HCT116 (cell line): ENCODE data around the gene BRICD5. TPM values are rescaled to one million over a fixed set of nuclear protein-coding genes. Genes with fewer than 3 reads are reported as not detected.

Experiments
- ATAC-seq: fragments of 200-7000 bp; cut with Tn5 transposase; 2 replicates; pipeline ENCODE4 v1.9.1; 2020; ENCODE audit warnings: mild to moderate bottlenecking, moderate library complexity
- BruUV-seq: library from RNA; stranded (reverse); fragments of 400-500 nt; replicated peaks from 2 replicates; lab custom pipeline; 2021; lab: Mats Ljungman, UMichigan
- CTCF ChIA-PET: fragments of 300-600 bp; sonication (Branson Sonifier 250); formaldehyde crosslinking; loops from one replicate; lab custom pipeline; 2021; ENCODE audit warnings: antibody characterized with exemption; lab: Charles Lee
- POLR2A ChIA-PET: fragments of 300-600, 350-600 bp; sonication (Branson Sonifier 250); formaldehyde crosslinking; loops from one replicate; lab custom pipeline; 2021; ENCODE audit warnings: antibody characterized with exemption; lab: Charles Lee
- RAD21 ChIA-PET, 2 experiments: fragments of 300-600 bp; sonication (Branson Sonifier 250); formaldehyde crosslinking; loops; one replicate each; lab custom pipeline; 2023; ENCODE audit warnings: low total read pairs in 2 of 2; ENCODE audit not compliant: uncharacterized antibody in 2 of 2, unreplicated experiment in 2 of 2, low non-redundant PET in 1 of 2; lab: Charles Lee
- DNase-seq: peaks from one replicate; pipeline ENCODE4 v3.0.0-alpha.2; 2010; ENCODE audit warnings: low read depth, low spot score
- H2AFZ ChIP-seq: fragments of 200-600 bp; shearing (Covaris generic), sonication (generic); 2 replicates; pipeline ENCODE4 v1.6.1; 2017; ENCODE audit warnings: low read depth, mixed run types, mixed read lengths, antibody characterized with exemption, low read length; ENCODE audit not compliant: poor library complexity, severe bottlenecking
- H3K27ac ChIP-seq: 2 replicates; pipeline ENCODE4 v1.5.1; 2012; ENCODE audit warnings: low read depth, low read length
- H3K27me3 ChIP-seq: fragments of 200-600 bp; sonication (generic); 2 replicates; pipeline ENCODE4 v1.6.1; 2016; ENCODE audit warnings: mixed run types, low read length, mixed read lengths; ENCODE audit not compliant: insufficient read depth
- H3K36me3 ChIP-seq, 2 experiments: fragments of 200-500 bp in 1 of 2; fragments of 200-600 bp in 1 of 2; sonication (Bioruptor generic) in 1 of 2; sonication (generic) in 1 of 2; 2 replicates each; pipeline versions ENCODE4 v1.5.1 to v1.6.1; 2014 to 2016; ENCODE audit warnings: low read length in 2 of 2, inconsistent platforms in 1 of 2, mixed read lengths in 1 of 2, mixed run types in 1 of 2; ENCODE audit not compliant: insufficient read depth in 2 of 2, control insufficient read depth in 1 of 2
- H3K4me1 ChIP-seq, 2 experiments: fragments of 200-600 bp in 1 of 2; sonication (generic) in 1 of 2; 2 replicates each; pipeline versions ENCODE4 v1.5.1 to v1.6.1; 2012 to 2017; ENCODE audit warnings: low read length in 2 of 2, inconsistent platforms in 1 of 2, mild to moderate bottlenecking in 1 of 2, mixed read lengths in 1 of 2, mixed run types in 1 of 2, moderate library complexity in 1 of 2; ENCODE audit not compliant: insufficient read depth in 2 of 2, control insufficient read depth in 1 of 2
- H3K4me2 ChIP-seq: fragments of 200-600 bp; sonication (generic); 2 replicates; pipeline ENCODE4 v1.6.1; 2017; ENCODE audit warnings: mixed run types, low read length, mixed read lengths
- H3K4me3 ChIP-seq, 2 experiments: fragments of 200-600 bp in 1 of 2; sonication (generic) in 1 of 2; replicated peaks in 1 of 2; 2 replicates each; pipeline ENCODE4 v1.5.1; 2011 to 2016; ENCODE audit warnings: low read length in 2 of 2, control low read depth in 1 of 2, low read depth in 1 of 2, mild to moderate bottlenecking in 1 of 2, mixed read lengths in 1 of 2, mixed run types in 1 of 2
- H3K79me2 ChIP-seq: fragments of 200-600 bp; sonication (generic); 2 replicates; pipeline ENCODE4 v1.6.1; 2017; ENCODE audit warnings: mild to moderate bottlenecking, mixed run types, low read length, moderate library complexity, mixed read lengths; ENCODE audit not compliant: insufficient read depth
- H3K9ac ChIP-seq: fragments of 200-600 bp; sonication (generic); 2 replicates; pipeline ENCODE4 v1.6.1; 2016; ENCODE audit warnings: low read length, mixed read lengths
- H3K9me2 ChIP-seq: fragments of 200-600 bp; sonication (generic), shearing (Covaris generic); 2 replicates; pipeline ENCODE4 v1.6.1; 2017; ENCODE audit warnings: mixed run types, mild to moderate bottlenecking, moderate library complexity; ENCODE audit not compliant: insufficient read depth
- H3K9me3 ChIP-seq, 2 experiments: fragments of 200-500 bp in 1 of 2; fragments of 200-600 bp in 1 of 2; sonication (Bioruptor generic) in 1 of 2; sonication (generic) in 1 of 2; 2 replicates each; pipeline ENCODE4 v1.6.1; 2014 to 2017; ENCODE audit warnings: low read length in 2 of 2, mixed read lengths in 2 of 2, inconsistent platforms in 1 of 2, low read depth in 1 of 2, mild to moderate bottlenecking in 1 of 2, mixed run types in 1 of 2, moderate library complexity in 1 of 2; ENCODE audit not compliant: control insufficient read depth in 1 of 2, insufficient read depth in 1 of 2
- H4K20me1 ChIP-seq: fragments of 200-600 bp; sonication (generic), shearing (Covaris generic); 2 replicates; pipeline ENCODE4 v1.6.1; 2017; ENCODE audit warnings: mixed run types, mild to moderate bottlenecking, moderate library complexity; ENCODE audit not compliant: insufficient read depth
- CBX3 ChIP-seq: IDR thresholded peaks from 2 replicates; pipeline ENCODE4 v1.6.1; 2012; ENCODE audit warnings: low read depth
- EGR1 ChIP-seq: IDR thresholded peaks from 2 replicates; pipeline ENCODE4 v1.6.1; 2012; ENCODE audit warnings: low read depth
- ELF1 ChIP-seq: IDR thresholded peaks from 2 replicates; pipeline ENCODE4 v1.6.1; 2012; ENCODE audit warnings: low read depth, borderline replicate concordance
- EZH2 ChIP-seq: fragments of 200-600 bp; sonication (generic); IDR thresholded peaks from 2 replicates; pipeline ENCODE4 v1.6.1; 2017; ENCODE audit warnings: antibody characterized with exemption, mixed run types
- POLR2A ChIP-seq: IDR thresholded peaks from 2 replicates; pipeline ENCODE4 v1.7.0; 2011; ENCODE audit warnings: borderline replicate concordance; ENCODE audit not compliant: insufficient read depth, insufficient read length; ENCODE audit errors: extremely low read depth
- POLR2AphosphoS5 ChIP-seq: IDR thresholded peaks from 2 replicates; pipeline ENCODE4 v1.6.1; 2011; ENCODE audit warnings: mild to moderate bottlenecking, low read depth, low read length, moderate library complexity
- RAD21 ChIP-seq: IDR thresholded peaks from 2 replicates; pipeline ENCODE4 v1.6.1; 2012; ENCODE audit warnings: low read depth, mild to moderate bottlenecking
- TCF7L2 ChIP-seq: IDR thresholded peaks from 2 replicates; pipeline ENCODE4 v1.7.0; 2011; ENCODE audit warnings: borderline replicate concordance, inconsistent platforms; ENCODE audit not compliant: insufficient read depth, insufficient read length; ENCODE audit errors: extremely low read depth
- YY1 ChIP-seq: IDR thresholded peaks from 2 replicates; pipeline ENCODE4 v1.6.1; 2011; ENCODE audit warnings: low read length, low read depth, moderate library complexity, mild to moderate bottlenecking; ENCODE audit not compliant: insufficient replicate concordance; ENCODE audit errors: extremely low read depth
- ZFX ChIP-seq: fragments of 450-650 bp; IDR thresholded peaks from 2 replicates; pipeline ENCODE4 v1.6.1; 2017
- intact Hi-C: fragments of 100-400 bp; cut with micrococcal nuclease; formaldehyde crosslinking; loops from 2 replicates; pipeline ENCODE4 v1.10.0; 2022
- total RNA-seq: library from RNA; stranded (reverse); gene quantifications from one replicate; pipeline ENCODE4 v1.2.1, GENCODE V29; 2021; ENCODE audit not compliant: unreplicated experiment
- TF ChIP-seq, protein P1 (sequence below): IDR thresholded peaks from 2 replicates; pipeline ENCODE4 v1.6.1; 2012
- TF ChIP-seq, protein P2 (sequence below), 3 experiments: fragments of 200-600 bp in 1 of 3; sonication (generic) in 1 of 3; IDR thresholded peaks in 2 of 3; conservative IDR thresholded peaks in 1 of 3; 2 replicates each; pipeline ENCODE4 v1.5.1; 2012 to 2017; ENCODE audit warnings: low read depth in 2 of 3, low read length in 2 of 3, antibody characterized with exemption in 1 of 3, borderline replicate concordance in 1 of 3, control low read depth in 1 of 3, mild to moderate bottlenecking in 1 of 3, mixed read lengths in 1 of 3, mixed run types in 1 of 3, moderate library complexity in 1 of 3; ENCODE audit not compliant: insufficient read depth in 1 of 3
- TF ChIP-seq, protein P3 (sequence below): IDR thresholded peaks from 2 replicates; pipeline ENCODE4 v1.6.1; 2012

BRICD5 gene
- total RNA-seq, 1 experiment from 2014 or later = 9.8 TPM

GRCh38 chr16:2244926-2245795, 34.5 kb upstream of the BRICD5 start:
- Histone ChIP-seq H3K9me3 (no peaks in the 10 kb centered on the region), H3K4me2 (no peak overlapping the region), H3K9ac (no peak overlapping the region), H3K36me3 (peaks cover 21 to 48% of the 10 kb centered on the region in 2 experiments; a peak in 3 of 4 replicates), H2AFZ (no peak overlapping the region), H3K9me2 (no peaks in the 10 kb centered on the region), H3K79me2 (peaks cover 70% of the 10 kb centered on the region), H3K4me1 (peaks cover 5 to 15% of the 10 kb centered on the region in 2 experiments), H3K27me3 (no peaks in the 10 kb centered on the region), H4K20me1 (no peaks in the 10 kb centered on the region), H3K4me3 (no peak overlapping the region), H3K27ac (peak overlapping the region; percentile 25; the same call in 1 of the 2 replicates)
- no TSS peak for BruUV-seq
- ATAC-seq (no peak), DNase-seq (no peak)
- ChIA-PET RAD21 (no interaction called here), POLR2A (no interaction called here), CTCF (no interaction called here)
- intact Hi-C loops = no loop called here
- TF ChIP-seq POLR2AphosphoS5 (0 out of 2 replicates have a peak, but pooled peaks have one; percentile 1), ELF1 (no peak)

DNA sequence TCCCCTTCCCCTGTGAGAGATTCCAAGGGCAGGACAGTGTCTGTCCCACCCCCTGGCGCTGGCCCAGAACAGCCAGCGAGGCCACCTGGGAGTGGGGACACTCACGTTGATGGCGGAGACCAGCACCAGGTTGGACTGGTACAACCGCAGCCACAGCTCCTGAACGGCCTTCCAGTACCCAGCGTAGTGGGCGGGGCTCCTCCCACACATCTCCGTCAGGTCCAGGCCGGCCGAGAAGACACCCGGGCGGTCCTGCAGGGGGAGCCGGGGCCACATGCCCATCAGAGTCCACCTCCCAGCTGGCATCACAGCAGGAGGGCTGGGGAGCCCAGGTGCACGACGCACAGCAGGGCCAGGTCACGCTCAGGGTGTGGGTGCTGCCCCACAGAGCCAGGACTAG, 33.6 kb upstream of the BRICD5 start:
- no peaks in the 10 kb centered on the region for H3K9me3 ChIP-seq
- H3K79me2 ChIP-seq = peaks cover 62% of the 10 kb centered on the region
- peak overlapping the region; percentile 25; the same call in 1 of the 2 replicates for H3K27ac ChIP-seq
- H3K36me3 ChIP-seq = peaks cover 21 to 47% of the 10 kb centered on the region in 2 experiments; a peak in 3 of 4 replicates
- ATAC-seq (peak; percentile 52), DNase-seq (no peak)
- ChIA-PET CTCF (no interaction called here), POLR2A (no interaction called here), RAD21 (no interaction called here)
- intact Hi-C loops = no loop called here
- peaks cover 0 to 13% of the 10 kb centered on the region in 2 experiments; a peak in 2 of 4 replicates for H3K4me1 ChIP-seq
- H3K9me2 ChIP-seq = no peaks in the 10 kb centered on the region
- H2AFZ ChIP-seq = no peak overlapping the region
- H3K27me3 ChIP-seq = no peaks in the 10 kb centered on the region
- no peak overlapping the region for H3K4me3 ChIP-seq
- TF ChIP-seq TCF7L2 (no peak), POLR2AphosphoS5 (no peak), EGR1 (no peak), ELF1 (no peak), CBX3 (no peak), POLR2A (no peak), EZH2 (no peak), RAD21 (peak; percentile 21; the same call in 1 of the 2 replicates), ZFX (no peak), YY1 (no peak)
- TF ChIP-seq, protein P1, sequence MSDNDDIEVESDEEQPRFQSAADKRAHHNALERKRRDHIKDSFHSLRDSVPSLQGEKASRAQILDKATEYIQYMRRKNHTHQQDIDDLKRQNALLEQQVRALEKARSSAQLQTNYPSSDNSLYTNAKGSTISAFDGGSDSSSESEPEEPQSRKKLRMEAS = no peak
- TF ChIP-seq, protein P2, sequence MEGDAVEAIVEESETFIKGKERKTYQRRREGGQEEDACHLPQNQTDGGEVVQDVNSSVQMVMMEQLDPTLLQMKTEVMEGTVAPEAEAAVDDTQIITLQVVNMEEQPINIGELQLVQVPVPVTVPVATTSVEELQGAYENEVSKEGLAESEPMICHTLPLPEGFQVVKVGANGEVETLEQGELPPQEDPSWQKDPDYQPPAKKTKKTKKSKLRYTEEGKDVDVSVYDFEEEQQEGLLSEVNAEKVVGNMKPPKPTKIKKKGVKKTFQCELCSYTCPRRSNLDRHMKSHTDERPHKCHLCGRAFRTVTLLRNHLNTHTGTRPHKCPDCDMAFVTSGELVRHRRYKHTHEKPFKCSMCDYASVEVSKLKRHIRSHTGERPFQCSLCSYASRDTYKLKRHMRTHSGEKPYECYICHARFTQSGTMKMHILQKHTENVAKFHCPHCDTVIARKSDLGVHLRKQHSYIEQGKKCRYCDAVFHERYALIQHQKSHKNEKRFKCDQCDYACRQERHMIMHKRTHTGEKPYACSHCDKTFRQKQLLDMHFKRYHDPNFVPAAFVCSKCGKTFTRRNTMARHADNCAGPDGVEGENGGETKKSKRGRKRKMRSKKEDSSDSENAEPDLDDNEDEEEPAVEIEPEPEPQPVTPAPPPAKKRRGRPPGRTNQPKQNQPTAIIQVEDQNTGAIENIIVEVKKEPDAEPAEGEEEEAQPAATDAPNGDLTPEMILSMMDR (IDR thresholded peaks at IDR 0.05 in 2 of 3, conservative IDR thresholded peaks at IDR 0.05 in 1 of 3; ENCODE audit: borderline replicate concordance in 1 of 3, insufficient read depth in 1 of 3, low read depth in 2 of 3, low read length in 2 of 3) = peak in 2 of 3 experiments; percentile 27 to 39; a peak in 4 of 6 replicates
- TF ChIP-seq, protein P3, sequence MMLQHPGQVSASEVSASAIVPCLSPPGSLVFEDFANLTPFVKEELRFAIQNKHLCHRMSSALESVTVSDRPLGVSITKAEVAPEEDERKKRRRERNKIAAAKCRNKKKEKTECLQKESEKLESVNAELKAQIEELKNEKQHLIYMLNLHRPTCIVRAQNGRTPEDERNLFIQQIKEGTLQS = no peak
- H3K9ac ChIP-seq = no peak overlapping the region
- no peak overlapping the region for H3K4me2 ChIP-seq
- BruUV-seq = no TSS peak
- H4K20me1 ChIP-seq = no peaks in the 10 kb centered on the region
